ENCODE data around the gene SRSF3. TPM values are rescaled to one million over a fixed set of nuclear protein-coding genes. Genes with fewer than 3 reads are reported as not detected.

SRSF3 gene
- total and polyA plus RNA-seq, 3 experiments from 2014 or later = 370 to 579 (median 572) TPM

GRCh38 chr6:36629784-36630183, 35.6 kb downstream of the SRSF3 start:
- H3K27ac ChIP-seq (ENCODE audit: low read depth, low read length) = no peak overlapping the region

GRCh38 chr6:36631326-36632011, 37.3 kb downstream of the SRSF3 start:
- Histone ChIP-seq H3K27ac (ENCODE audit: low read depth, low read length) (no peak overlapping the region), H3K4me1 (ENCODE audit: insufficient read depth, low read length) (no peaks in the 10 kb centered on the region), H3K27me3 (ENCODE audit: insufficient read depth, low read length, poor library complexity, severe bottlenecking) (no peaks in the 10 kb centered on the region), H3K4me3 (ENCODE audit: low read length) (no peak overlapping the region), H3K36me3 (ENCODE audit: insufficient read depth, low read length) (no peaks in the 10 kb centered on the region), H3K9me3 (ENCODE audit: low read length) (no peaks in the 10 kb centered on the region)
- no peak overlapping the region for H3K4me3 Mint-ChIP-seq
- no peaks in the 10 kb centered on the region for H3K9me3 Mint-ChIP-seq
- no peaks in the 10 kb centered on the region for H3K36me3 Mint-ChIP-seq
- ChIA-PET CTCF (interaction anchor here (0.6 to 1.1 kb wide), 2 partner anchors 23 to 135 kb away, joined by 3 read pairs; no protein-coding TSS in a partner anchor), POLR2A (no interaction called here)
- no peaks in the 10 kb centered on the region for H3K4me1 Mint-ChIP-seq
- no peaks in the 10 kb centered on the region for H3K27me3 Mint-ChIP-seq
- DNase-seq = no peak
- no peak overlapping the region for H3K27ac Mint-ChIP-seq

More at GRCh38 chr6:36629784-36630183, 35.6 kb downstream of the SRSF3 start:
- H3K27me3 Mint-ChIP-seq = no peaks in the 10 kb centered on the region
- H3K4me3 ChIP-seq (ENCODE audit: low read length) = no peak overlapping the region
- H3K36me3 ChIP-seq (ENCODE audit: insufficient read depth, low read length) = no peaks in the 10 kb centered on the region
- no peak for DNase-seq
- no peaks in the 10 kb centered on the region for H3K36me3 Mint-ChIP-seq
- no peaks in the 10 kb centered on the region for H3K27me3 ChIP-seq (ENCODE audit: insufficient read depth, low read length, poor library complexity, severe bottlenecking)
- no peaks in the 10 kb centered on the region for H3K4me1 Mint-ChIP-seq
- ChIA-PET CTCF (interaction anchor here (3.1 kb wide), 1 partner anchor 50 kb away, joined by 9 read pairs; no protein-coding TSS in a partner anchor), POLR2A (no interaction called here)
- H3K4me1 ChIP-seq (ENCODE audit: insufficient read depth, low read length) = no peaks in the 10 kb centered on the region
- H3K9me3 Mint-ChIP-seq = no peaks in the 10 kb centered on the region
- H3K27ac Mint-ChIP-seq = peak overlapping the region in 1 of 8 donors; percentile 2
- no peak overlapping the region for H3K4me3 Mint-ChIP-seq
- no peaks in the 10 kb centered on the region for H3K9me3 ChIP-seq (ENCODE audit: low read length)

- no peaks in the 10 kb centered on the region for H3K27me3 ChIP-seq (ENCODE audit: insufficient read depth, low read length, poor library complexity, severe bottlenecking)
- no peaks in the 10 kb centered on the region for H3K36me3 ChIP-seq (ENCODE audit: insufficient read depth, low read length)
- ChIA-PET POLR2A (no interaction called here), CTCF (no interaction called here)
- Mint-ChIP-seq H3K36me3 (no peaks in the 10 kb centered on the region), H3K9me3 (no peaks in the 10 kb centered on the region), H3K4me3 (no peak overlapping the region), H3K27me3 (no peaks in the 10 kb centered on the region), H3K27ac (no peak overlapping the region), H3K4me1 (no peaks in the 10 kb centered on the region)
- no peaks in the 10 kb centered on the region for H3K4me1 ChIP-seq (ENCODE audit: insufficient read depth, low read length)
- no peak overlapping the region for H3K27ac ChIP-seq (ENCODE audit: low read depth, low read length)
- DNase-seq = no peak
- no peaks in the 10 kb centered on the region for H3K9me3 ChIP-seq (ENCODE audit: low read length)
- H3K4me3 ChIP-seq (ENCODE audit: low read length) = no peak overlapping the region
These were observed 39.2 kb downstream of the SRSF3 start for GRCh38 chr6:36633370-36633769.

- Mint-ChIP-seq H3K27me3 (no peaks in the 10 kb centered on the region), H3K4me3 (no peak overlapping the region), H3K9me3 (no peaks in the 10 kb centered on the region), H3K27ac (peak overlapping the region in 1 of 8 donors; percentile 47), H3K36me3 (no peaks in the 10 kb centered on the region), H3K4me1 (no peaks in the 10 kb centered on the region)
- no peak overlapping the region for H3K4me3 ChIP-seq (ENCODE audit: low read length)
- ChIA-PET POLR2A (no interaction called here), CTCF (no interaction called here)
- no peaks in the 10 kb centered on the region for H3K9me3 ChIP-seq (ENCODE audit: low read length)
- H3K36me3 ChIP-seq (ENCODE audit: insufficient read depth, low read length) = no peaks in the 10 kb centered on the region
- no peak overlapping the region for H3K27ac ChIP-seq (ENCODE audit: low read depth, low read length)
- no peak for DNase-seq
- H3K4me1 ChIP-seq (ENCODE audit: insufficient read depth, low read length) = no peaks in the 10 kb centered on the region
- no peaks in the 10 kb centered on the region for H3K27me3 ChIP-seq (ENCODE audit: insufficient read depth, low read length, poor library complexity, severe bottlenecking)
These were observed 39.8 kb downstream of the SRSF3 start for GRCh38 chr6:36633915-36634314.

GRCh38 chr6:36634317-36635108, 40.4 kb downstream of the SRSF3 start:
- no peaks in the 10 kb centered on the region for H3K36me3 Mint-ChIP-seq
- H3K4me3 Mint-ChIP-seq = no peak overlapping the region
- POLR2A ChIA-PET = no interaction called here
- no peak overlapping the region for H3K27ac Mint-ChIP-seq
- H3K9me3 Mint-ChIP-seq = no peaks in the 10 kb centered on the region
- H3K27ac ChIP-seq (ENCODE audit: low read depth, low read length) = no peak overlapping the region
- H3K27me3 ChIP-seq (ENCODE audit: insufficient read depth, low read length, poor library complexity, severe bottlenecking) = no peaks in the 10 kb centered on the region
- no peaks in the 10 kb centered on the region for H3K4me1 ChIP-seq (ENCODE audit: insufficient read depth, low read length)
- no peaks in the 10 kb centered on the region for H3K9me3 ChIP-seq (ENCODE audit: low read length)
- CTCF ChIA-PET = no interaction called here
- H3K36me3 ChIP-seq (ENCODE audit: insufficient read depth, low read length) = no peaks in the 10 kb centered on the region
- H3K4me3 ChIP-seq (ENCODE audit: low read length) = no peak overlapping the region
- no peaks in the 10 kb centered on the region for H3K4me1 Mint-ChIP-seq
- DNase-seq = no peak
- no peaks in the 10 kb centered on the region for H3K27me3 Mint-ChIP-seq

GRCh38 chr6:36636283-36636682, 42.1 kb downstream of the SRSF3 start:
- no peaks in the 10 kb centered on the region for H3K36me3 Mint-ChIP-seq

GRCh38 chr6:36636687-36637418, 42.7 kb downstream of the SRSF3 start:
- POLR2A ChIA-PET = interaction anchor here (1.0 kb wide), 1 partner anchor 28 kb away, joined by 3 read pairs; no protein-coding TSS in a partner anchor
- H3K4me1 ChIP-seq (ENCODE audit: insufficient read depth, low read length) = no peaks in the 10 kb centered on the region
- H3K27ac Mint-ChIP-seq = no peak overlapping the region
- H3K36me3 ChIP-seq (ENCODE audit: insufficient read depth, low read length) = no peaks in the 10 kb centered on the region
- H3K27me3 Mint-ChIP-seq = no peaks in the 10 kb centered on the region
- H3K9me3 ChIP-seq (ENCODE audit: low read length) = no peaks in the 10 kb centered on the region
- H3K9me3 Mint-ChIP-seq = no peaks in the 10 kb centered on the region
- H3K4me1 Mint-ChIP-seq = no peaks in the 10 kb centered on the region
- no peak overlapping the region for H3K4me3 Mint-ChIP-seq
- no peaks in the 10 kb centered on the region for H3K27me3 ChIP-seq (ENCODE audit: insufficient read depth, low read length, poor library complexity, severe bottlenecking)
- H3K27ac ChIP-seq (ENCODE audit: low read depth, low read length) = no peak overlapping the region
- CTCF ChIA-PET = interaction anchor here (1.1 to 1.4 kb wide), 2 partner anchors 13 to 122 kb away, joined by 4 to 5 read pairs; no protein-coding TSS in a partner anchor
- H3K4me3 ChIP-seq (ENCODE audit: low read length) = no peak overlapping the region
- no peak for DNase-seq
- H3K36me3 Mint-ChIP-seq = no peaks in the 10 kb centered on the region

More at GRCh38 chr6:36636283-36636682, 42.1 kb downstream of the SRSF3 start:
- no peaks in the 10 kb centered on the region for H3K27me3 ChIP-seq (ENCODE audit: insufficient read depth, low read length, poor library complexity, severe bottlenecking)
- ChIA-PET CTCF (interaction anchor here (1.4 kb wide), 1 partner anchor 123 kb away, joined by 4 read pairs; no protein-coding TSS in a partner anchor), POLR2A (no interaction called here)
- H3K36me3 ChIP-seq (ENCODE audit: insufficient read depth, low read length) = no peaks in the 10 kb centered on the region
- no peak overlapping the region for H3K27ac ChIP-seq (ENCODE audit: low read depth, low read length)
- no peak overlapping the region for H3K4me3 Mint-ChIP-seq
- no peaks in the 10 kb centered on the region for H3K9me3 ChIP-seq (ENCODE audit: low read length)
- no peaks in the 10 kb centered on the region for H3K9me3 Mint-ChIP-seq
- no peak for DNase-seq
- no peaks in the 10 kb centered on the region for H3K27me3 Mint-ChIP-seq
- H3K4me3 ChIP-seq (ENCODE audit: low read length) = no peak overlapping the region
- no peaks in the 10 kb centered on the region for H3K4me1 ChIP-seq (ENCODE audit: insufficient read depth, low read length)
- no peak overlapping the region for H3K27ac Mint-ChIP-seq
- no peaks in the 10 kb centered on the region for H3K4me1 Mint-ChIP-seq

GRCh38 chr6:36638579-36638978, 44.4 kb downstream of the SRSF3 start:
- no peaks in the 10 kb centered on the region for H3K27me3 ChIP-seq (ENCODE audit: insufficient read depth, low read length, poor library complexity, severe bottlenecking)
- peak overlapping the region in 1 of 8 donors; percentile 29 for H3K27ac Mint-ChIP-seq
- H3K9me3 ChIP-seq (ENCODE audit: low read length) = no peaks in the 10 kb centered on the region
- ChIA-PET CTCF (no interaction called here), POLR2A (no interaction called here)
- no peaks in the 10 kb centered on the region for H3K36me3 Mint-ChIP-seq
- no peak overlapping the region for H3K4me3 Mint-ChIP-seq
- H3K27ac ChIP-seq (ENCODE audit: low read depth, low read length) = no peak overlapping the region
- DNase-seq = no peak
- no peaks in the 10 kb centered on the region for H3K4me1 ChIP-seq (ENCODE audit: insufficient read depth, low read length)
- no peak overlapping the region for H3K4me3 ChIP-seq (ENCODE audit: low read length)
- H3K4me1 Mint-ChIP-seq = no peaks in the 10 kb centered on the region
- H3K36me3 ChIP-seq (ENCODE audit: insufficient read depth, low read length) = no peaks in the 10 kb centered on the region
- no peaks in the 10 kb centered on the region for H3K27me3 Mint-ChIP-seq
- no peaks in the 10 kb centered on the region for H3K9me3 Mint-ChIP-seq

All from CD8-positive, alpha-beta memory T cell (primary cell).